GM18909 (cell line): ENCODE measurements around the gene LRRC59.

Experiments
- ATAC-seq: cut with Tn5 transposase; IDR thresholded peaks from one replicate; pipeline ENCODE4 v1.9.1; 2021; ENCODE audit warnings: mild to moderate bottlenecking; ENCODE audit not compliant: unreplicated experiment, poor library complexity

The LRRC59 gene

DNA sequence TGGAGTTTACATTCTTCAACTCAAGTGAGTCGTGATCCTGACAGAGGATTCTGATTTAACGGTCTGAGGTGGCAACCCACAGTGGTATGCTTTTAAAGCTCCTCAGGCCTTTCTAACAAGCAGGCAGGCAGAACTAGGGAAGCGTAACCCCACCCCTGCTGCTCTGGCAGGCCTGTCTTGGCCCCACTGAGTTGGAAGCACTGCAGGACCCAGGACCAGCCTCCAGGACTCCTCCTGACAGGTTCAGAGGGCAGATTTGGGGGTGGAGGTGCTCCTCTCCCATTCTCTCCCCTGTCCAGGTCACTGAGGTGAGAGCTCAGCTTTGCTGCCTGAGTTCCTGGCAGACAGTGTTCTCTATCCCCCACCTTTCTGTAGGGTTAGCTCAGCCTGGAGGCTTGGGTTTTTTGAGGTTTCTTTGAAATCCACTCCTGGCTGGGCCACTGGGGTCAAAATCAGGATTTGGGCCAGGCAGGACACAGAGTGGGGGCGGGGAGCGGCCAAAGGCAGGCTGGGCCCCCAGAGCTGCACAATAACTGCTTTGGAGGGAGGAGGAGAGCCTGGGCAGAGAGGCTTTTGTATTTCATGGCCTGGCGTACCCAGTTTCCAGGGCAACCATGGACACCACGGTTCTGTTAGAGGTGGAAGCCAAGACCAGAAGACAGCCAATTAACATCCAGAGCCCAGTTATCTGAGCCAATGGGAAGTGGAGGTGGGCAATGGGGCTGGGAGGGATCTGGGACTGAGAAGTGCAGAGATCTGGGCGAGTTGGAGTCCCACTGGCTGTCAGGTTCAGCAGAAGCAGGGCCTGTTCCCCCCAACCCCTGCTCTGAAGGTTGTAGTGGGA lies 33.9 kb downstream of the LRRC59 start:
- no peak for ATAC-seq

DNA sequence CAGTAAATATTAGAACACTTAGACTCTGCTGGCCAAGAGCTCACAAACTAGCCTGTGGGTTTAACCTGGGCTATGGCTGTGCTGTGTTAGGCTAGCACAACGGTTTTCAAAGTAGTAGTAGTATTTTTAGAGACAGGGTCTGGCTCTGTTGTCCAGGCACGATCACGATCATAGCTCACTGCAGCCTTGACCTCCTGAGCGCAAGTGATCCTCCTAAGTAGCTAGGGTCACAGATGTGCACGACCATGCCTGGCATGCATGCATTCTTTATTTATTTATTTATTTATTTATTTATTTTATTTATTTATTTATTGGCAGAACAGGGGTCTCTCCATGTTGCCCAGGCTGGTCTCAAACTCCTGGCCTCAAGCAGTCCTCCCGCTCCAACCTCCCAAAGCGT lies 34.7 kb downstream of the LRRC59 start:
- no peak for ATAC-seq

DNA sequence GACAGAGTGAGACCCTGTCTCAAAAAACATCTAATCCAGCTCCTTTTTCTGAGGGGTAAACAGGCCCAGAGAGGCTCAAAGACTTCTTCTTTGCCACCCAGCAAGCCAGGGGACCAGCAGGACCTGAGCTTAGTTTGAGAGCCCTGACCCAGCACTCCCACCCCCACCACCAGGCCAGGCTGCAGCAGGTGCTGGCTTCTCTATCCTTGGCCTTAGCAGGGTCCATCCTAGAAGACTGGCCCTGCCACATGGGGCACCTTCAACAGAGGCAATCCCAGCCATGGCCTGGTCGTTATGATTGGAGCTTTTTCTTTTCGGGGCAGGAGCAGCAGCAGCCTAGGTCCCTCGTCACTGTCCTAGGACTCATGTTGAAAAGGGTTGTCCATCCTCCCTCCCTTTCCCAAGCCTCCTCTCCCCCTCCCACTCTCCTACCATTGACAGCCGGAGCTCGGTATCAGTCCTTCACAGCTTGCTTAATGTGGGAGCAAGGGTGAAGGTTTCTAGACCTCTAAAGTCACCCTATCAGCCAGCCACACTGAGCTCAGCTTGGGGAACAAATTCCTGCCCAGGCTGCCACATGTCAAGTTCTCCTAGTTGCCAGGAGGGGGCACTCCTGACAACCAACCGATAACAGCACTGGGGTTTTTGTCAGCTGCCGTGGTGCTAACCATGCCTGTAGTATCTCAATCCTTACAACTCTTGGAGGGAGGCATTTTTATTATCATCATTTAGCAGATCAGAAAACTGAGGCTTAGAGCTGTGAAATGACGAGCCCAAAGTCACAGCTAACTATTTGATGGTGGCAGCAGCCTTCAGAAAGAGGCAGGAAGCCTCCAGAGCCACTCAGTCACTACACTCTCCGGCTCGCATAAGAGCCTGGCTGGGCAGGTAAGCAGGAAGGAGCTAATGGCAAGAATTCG lies 35.5 kb downstream of the LRRC59 start:
- ATAC-seq: peak; percentile 52

DNA sequence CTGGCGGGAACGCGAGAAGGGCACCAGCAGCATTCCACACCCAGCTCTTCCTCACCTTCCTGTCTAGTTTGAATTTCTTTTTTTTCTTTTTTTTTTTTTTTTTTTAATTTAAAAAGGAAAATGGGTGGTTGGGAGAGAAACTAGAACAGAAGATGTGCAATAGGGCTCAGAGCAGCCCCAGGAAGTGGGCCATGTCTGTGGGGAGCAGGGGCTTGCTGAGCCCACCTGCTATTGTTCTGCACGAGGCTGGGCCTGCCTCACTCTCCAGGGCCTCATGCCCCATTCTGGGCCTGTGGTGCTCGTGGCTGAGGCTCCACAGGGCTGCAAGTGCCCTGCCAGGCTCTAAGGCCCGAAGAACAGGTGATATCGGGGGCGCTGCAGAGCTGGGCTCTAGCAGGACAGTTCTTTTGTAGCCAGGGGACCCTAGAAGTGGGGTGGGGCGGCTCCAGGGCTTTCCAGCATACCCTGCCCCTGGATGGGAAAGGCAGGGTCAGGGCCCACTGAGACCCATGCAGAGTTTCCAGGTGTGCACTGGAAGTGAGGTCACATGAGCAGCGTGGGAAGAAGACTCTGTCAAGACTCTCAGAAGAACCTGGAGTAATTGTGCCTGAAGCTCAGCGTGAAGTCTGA lies 36.7 kb downstream of the LRRC59 start:
- no peak for ATAC-seq

DNA sequence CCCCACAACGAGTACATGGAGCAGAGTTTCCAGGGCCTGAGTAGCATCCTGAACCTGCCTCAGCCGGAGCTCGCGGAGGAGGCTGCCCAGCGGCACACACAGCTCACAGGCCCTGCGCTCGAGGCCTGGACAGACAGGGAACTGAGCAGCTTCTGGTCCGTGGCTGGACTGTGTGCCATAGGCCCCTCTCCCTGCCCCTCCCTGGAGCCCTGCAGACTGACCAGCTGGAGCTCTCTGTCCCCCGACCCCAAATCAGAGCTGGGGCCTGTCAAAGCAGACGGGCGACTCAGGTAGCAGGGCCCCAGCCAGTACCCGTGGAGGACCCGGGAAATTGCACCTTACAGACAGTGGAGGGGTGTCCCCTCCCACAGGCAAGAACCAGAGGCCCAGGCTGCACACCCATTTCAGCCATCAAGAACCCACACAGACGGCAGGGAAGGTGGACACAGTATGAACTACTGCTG lies 37.3 kb downstream of the LRRC59 start:
- ATAC-seq: no peak

DNA sequence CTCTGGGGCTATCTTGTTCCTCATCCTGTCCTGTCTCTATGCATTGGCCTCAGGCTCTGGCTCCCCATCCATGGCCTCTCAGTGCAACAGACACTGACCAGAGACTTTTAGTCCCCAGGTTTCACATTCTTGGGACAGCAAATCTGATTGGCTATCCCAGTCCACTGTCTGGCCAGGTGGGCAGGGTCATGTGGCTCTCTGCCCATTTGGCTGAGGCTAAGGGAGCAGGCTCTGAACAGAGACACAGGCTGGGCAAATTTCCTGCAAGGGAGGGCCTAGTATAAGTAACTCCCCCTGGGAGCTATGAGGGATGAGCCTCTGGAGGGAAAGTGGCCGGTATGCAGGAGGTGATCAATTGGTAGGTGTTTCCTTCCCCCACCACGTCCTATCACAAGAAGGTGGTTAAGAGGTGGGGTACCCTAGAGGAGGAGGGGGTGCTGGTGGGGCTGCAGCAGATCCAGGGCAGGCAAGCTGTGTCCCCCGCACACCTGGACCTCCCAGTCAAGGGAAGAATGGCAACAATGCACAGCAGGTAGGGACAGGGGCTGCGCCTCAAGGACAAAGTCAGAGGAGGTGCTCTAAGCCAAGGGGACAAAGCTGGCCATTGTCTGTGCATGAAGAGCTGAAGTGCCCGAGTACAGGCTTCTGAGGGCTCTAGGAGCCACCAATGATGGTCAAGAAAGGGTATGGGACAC lies 38.2 kb downstream of the LRRC59 start:
- no peak for ATAC-seq

DNA sequence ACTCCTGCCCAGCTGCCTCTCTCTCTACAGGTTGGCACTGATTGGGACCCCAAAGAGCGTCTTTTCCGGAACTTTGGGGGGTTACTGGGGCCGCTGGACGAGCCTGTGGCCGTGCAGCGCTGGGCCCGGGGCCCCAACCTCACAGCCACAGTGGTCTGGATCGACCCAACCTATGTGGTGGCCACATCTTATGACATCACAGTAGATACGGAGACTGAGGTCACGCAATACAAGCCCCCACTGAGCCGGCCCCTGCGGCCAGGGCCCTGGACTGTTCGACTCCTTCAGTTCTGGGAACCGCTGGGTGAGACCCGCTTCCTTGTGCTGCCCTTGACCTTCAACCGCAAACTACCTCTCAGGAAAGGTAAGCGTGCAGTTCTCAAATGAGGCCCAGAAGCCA lies 39.1 kb downstream of the LRRC59 start:
- ATAC-seq: no peak

DNA sequence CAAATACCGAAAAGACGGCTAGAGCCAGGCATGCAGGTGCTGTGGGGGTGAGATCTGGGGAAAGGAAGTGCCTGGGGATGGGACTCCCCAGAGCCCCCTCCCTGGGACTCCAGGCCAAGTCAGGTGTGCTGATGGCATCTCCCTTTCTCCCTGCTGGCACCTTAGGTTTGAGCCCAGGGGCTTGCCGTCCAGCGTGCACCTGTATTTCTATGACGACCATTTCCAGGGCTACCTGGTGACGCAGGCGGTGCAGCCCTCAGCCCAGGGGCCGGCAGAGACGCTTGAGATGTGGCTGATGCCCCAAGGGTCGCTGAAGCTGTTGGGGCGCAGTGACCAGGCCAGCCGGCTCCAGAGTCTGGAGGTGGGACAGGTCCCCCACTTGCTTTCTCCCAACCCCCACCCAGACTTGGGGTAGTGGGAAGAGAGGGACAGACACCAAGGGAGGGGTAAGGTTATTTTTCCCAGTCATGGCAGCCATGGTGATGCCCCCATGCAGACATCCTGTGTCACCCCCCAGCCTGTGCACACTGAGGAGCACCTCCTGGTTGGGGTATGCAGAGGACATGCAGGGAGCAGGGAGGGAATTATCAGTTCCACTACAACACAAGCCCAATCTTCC lies 40.3 kb downstream of the LRRC59 start:
- ATAC-seq: no peak

DNA sequence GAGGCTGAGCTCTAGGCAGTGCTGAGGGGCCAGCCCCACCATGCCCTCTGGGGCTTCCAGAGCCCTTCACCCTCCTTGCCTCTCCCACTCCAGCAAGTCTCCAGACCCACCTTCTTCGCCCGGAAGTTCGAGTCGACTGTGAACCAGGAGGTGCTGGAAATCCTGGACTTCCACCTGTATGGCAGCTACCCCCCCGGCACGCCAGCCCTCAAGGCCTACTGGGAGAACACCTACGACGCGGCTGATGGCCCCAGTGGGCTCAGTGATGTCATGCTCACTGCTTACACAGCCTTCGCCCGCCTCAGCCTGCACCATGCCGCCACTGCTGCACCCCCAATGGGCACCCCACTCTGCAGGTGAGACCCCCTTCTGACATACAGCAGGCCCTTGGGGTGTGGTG lies 40.9 kb downstream of the LRRC59 start:
- no peak for ATAC-seq

DNA sequence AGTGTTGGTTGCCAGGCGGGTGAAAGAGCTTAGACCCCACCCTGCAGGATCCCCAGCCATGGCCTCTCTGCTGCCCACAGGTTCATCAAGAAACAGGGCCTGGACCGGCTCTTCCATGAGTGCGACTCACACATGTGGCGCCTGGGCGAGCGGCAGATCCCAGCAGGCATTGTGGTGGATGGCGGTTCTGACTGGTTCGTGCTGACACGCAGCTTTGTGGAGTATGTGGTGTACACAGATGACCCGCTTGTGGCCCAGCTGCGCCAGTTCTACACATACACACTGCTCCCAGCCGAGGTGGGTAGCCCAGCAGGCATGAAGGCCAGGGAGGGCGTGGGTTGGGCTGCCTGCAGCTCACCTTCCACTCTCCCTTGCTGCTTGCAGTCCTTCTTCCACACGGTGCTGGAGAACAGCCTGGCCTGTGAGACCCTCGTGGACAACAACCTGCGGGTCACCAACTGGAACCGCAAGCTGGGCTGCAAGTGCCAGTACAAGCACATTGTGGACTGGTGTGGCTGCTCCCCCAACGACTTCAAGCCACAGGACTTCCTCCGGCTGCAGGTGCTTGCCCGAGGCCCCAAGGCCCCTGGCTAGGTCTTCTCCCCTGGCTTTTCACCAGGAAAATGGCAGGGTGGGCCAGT lies 41.5 kb downstream of the LRRC59 start:
- ATAC-seq: no peak

DNA sequence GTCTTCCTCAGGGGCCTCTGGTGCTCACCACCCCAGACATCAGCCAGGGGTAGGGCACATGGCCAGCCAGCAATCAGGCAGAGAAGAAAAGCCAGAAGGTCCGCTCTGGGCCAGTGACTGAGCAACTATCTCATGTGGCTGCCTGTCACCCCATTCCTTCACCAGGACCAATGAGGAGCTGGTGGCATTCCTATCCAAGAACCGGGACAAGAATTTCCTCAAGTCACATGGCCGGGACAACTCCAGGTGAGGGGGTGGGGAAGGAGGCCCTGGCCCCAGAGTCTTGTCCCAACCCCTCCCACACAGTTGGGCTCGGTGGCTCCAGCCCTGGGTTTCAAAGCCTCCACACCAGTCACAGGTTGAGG lies 42.0 kb downstream of the LRRC59 start:
- ATAC-seq: no peak

DNA sequence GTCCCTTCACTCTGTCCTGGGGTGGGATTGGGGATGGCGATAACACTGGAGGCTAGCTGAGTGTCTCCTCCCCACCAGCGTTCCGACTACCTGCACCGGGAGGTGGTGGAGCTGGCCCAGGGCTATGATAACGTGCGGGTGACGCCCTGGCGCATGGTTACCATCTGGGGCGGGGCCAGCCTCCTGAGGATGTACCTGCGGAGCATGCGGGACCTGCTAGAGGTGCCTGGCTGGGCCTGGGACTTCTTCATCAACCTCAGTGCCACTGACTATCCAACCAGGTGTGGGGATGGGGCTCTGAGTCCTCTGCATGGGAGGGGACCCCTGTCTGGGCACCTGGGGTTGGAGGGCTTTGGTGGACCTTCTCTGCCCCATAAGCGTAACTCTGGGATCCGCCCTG lies 42.5 kb downstream of the LRRC59 start:
- no peak for ATAC-seq

DNA sequence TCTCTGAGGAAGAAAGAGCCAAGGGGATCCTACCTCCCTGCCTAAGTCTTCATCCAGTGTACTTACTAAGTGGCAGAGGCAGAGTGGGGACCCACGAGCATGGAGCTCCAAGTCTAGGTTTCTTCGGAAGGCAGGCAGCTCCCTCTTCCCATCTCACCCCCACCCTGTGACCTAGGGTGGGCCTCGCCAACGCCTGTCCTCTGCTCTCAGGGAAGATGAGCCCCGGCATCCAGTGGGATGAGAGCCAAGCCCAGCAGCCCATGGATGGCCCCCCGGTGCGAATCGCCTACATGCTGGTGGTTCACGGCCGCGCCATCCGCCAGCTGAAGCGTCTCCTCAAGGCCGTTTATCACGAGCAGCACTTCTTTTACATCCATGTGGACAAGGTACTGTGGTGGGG lies 43.1 kb downstream of the LRRC59 start:
- no peak for ATAC-seq

DNA sequence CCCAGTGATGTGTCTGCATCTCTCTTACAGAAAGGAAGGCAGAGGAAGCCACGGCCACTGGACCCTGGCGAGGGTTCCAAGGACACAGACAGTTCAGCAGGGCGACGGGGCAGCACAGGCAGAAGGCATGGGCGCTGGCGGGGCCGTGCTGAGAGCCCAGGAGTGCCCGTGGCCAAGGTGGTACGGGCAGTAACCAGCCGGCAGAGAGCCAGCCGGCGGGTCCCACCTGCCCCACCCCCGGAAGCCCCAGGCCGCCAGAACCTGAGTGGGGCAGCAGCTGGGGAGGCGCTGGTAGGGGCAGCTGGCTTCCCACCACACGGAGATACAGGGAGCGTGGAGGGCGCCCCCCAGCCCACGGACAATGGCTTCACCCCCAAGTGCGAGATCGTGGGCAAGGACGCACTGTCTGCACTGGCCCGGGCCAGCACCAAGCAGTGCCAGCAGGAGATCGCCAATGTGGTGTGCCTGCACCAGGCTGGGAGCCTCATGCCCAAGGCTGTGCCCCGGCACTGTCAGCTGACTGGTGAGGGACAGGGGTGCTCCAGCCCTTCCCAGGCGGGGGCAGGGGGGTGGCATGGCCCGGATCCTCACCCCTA lies 43.6 kb downstream of the LRRC59 start:
- no peak for ATAC-seq

DNA sequence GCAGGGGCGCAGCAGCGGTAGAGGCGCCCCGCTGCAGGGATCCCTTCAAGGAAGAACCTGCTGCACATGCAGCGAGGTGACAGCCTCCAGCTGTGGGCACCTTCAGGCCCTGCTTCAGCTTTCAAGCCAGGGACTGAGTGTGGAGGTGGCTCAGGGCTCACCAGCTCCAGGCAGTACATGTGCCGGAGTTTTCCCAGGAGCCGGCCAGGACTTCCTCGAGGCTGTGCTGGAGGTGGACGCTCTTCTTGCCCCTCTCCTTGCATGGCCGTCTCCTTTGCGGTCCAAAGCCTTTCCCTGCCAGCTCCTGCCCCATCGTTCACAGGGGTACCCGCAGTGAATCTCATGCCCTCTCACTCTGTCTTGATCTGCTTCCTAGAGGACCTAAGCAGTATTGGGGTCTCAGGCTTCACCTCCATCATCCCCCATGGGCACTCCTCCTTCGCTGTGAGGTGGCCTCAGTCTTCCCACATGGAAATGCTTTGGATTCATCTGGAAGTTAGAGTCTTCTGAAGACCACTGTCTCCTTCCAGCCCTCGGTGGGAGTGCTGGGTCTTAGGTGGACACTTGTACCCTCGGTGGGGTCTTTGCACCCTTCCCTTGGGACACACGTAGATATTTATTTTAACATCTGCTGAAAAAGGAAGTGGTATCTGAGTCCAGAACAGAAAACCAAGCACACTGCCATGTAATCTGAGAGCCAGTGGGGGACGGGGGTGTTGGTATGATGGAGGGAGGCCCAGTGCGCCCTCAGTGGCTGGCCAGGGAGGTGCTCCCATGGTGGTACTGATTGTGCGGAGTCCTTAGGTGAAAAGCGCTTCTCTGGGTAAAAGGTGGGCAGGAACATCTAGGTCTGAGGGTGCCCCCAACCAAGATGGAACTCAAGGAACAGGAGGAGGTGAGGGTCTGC lies 44.4 kb downstream of the LRRC59 start:
- ATAC-seq: no peak

DNA sequence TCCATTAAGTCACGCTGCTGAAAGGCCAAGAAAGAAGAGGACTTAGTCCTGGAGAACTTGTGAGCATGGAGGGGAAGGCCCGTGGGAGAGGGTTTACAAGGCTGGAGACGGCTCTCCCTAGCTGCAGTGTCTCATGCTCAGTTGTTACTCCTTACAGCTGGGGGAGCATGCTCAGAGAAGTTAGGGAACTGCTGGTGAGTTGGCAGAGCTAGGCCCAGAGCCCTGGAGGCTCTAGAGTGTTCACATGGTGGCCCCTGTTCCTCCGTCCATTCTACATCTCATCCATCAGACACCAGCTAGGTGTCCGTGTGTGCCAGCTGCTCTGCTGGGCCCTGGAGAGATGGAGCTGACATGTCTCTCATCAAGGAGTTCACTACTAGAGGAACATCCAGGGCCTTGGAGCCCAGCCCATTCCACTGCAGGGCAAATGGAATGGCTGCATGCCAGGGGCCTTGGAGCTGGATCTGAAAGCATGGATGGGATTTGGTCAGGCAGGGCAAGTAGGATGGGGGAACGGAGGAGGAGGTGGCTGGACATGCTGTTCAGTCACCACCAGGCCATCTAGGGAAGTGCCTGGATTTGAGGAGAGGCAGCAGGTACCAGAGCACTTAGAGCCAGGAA lies 45.1 kb downstream of the LRRC59 start:
- no peak for ATAC-seq

DNA sequence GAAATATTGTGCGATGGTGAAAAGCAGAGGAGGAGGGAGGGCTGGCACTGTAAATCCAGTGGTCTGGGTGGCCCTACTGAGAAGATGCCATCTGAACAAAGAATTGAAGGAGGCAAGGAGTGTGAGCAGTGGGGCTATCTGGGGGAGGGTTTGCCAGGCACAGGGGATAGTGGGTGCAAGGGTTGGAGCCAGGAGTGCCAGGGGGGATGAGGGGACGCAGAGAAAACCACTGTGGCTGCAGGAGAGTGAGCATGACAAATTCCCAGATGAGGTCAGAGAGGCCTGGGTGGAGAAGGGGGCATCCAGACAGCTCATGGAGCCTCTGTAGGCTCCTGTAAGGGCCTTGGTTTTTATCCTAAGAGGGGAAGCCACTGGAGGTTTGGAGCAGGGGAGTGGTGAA lies 46.6 kb downstream of the LRRC59 start:
- no peak for ATAC-seq

DNA sequence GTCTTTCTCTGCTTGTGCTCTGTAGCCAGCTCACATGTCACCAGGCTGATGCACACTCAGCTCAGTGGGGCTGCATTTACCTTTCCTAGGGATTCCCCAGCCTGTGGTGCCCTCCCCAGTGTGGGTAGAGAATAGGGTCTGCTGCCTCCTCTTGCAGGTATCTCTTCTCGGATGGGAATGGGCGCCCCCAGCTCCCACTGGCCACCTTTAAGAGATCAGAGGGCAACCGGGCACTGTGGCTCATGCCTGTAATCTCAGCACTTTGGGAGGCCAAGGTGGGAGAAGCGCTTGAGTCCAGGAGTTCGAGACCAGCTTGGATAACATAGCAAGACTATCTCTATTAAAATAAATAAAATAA lies 48.1 kb downstream of the LRRC59 start:
- no peak for ATAC-seq
